GM12878 (cell line): ENCODE results near the gene SLC43A3. TPM values are rescaled to one million over a fixed set of nuclear protein-coding genes. Genes with fewer than 3 reads are reported as not detected.

ENCODE experiments used
- ATAC-seq: fragments of 200-7000 bp; cut with Tn5 transposase; 3 replicates; pipeline ENCODE4 v1.9.1; 2020; ENCODE audit warnings: mild to moderate bottlenecking, moderate library complexity
- BruUV-seq: library from RNA; stranded (reverse); fragments of 400-500 nt; replicated peaks from 2 replicates; lab custom pipeline; 2021; lab: Mats Ljungman, UMichigan
- CTCF ChIA-PET: fragments of 300-600 bp; sonication (Branson Sonifier 250); formaldehyde crosslinking; extraction: SDS; loops from one replicate; lab custom pipeline; 2021; ENCODE audit warnings: inconsistent platforms; lab: Yijun Ruan, JAX
- POLR2A ChIA-PET: fragments of 350-600 bp; formaldehyde crosslinking; extraction: SDS; loops from one replicate; lab custom pipeline; 2021; ENCODE audit warnings: inconsistent platforms; lab: Charles Lee
- RAD21 ChIA-PET: fragments of 300-600 bp; sonication (Branson Sonifier 250); formaldehyde crosslinking; loops from one replicate; lab custom pipeline; 2023; ENCODE audit warnings: antibody characterized with exemption; ENCODE audit not compliant: unreplicated experiment; lab: Charles Lee
- SMC1A ChIA-PET: fragments of 300-600 bp; sonication (Branson Sonifier 250); formaldehyde crosslinking; loops from one replicate; lab custom pipeline; 2023; ENCODE audit not compliant: unreplicated experiment, uncharacterized antibody; lab: Charles Lee
- DNase-seq: peaks from one replicate; pipeline ENCODE4 v3.0.0-alpha.2; 2011; ENCODE audit warnings: low read depth, low spot score
- FAIRE-seq: peaks from 3 replicates; lab custom pipeline; 2011; peaks lifted over from hg19 to GRCh38; lab: Jason Lieb, UNC
- H2AFZ ChIP-seq: 2 replicates; pipeline ENCODE4 v1.6.0; 2011; ENCODE audit warnings: low read depth, low read length, control low read depth; ENCODE audit not compliant: control insufficient read depth
- H3K27ac ChIP-seq: 2 replicates; pipeline ENCODE4 v1.5.1; 2011; ENCODE audit warnings: control low read depth; ENCODE audit not compliant: control insufficient read depth, insufficient read depth
- H3K27me3 ChIP-seq, 2 experiments: replicated peaks in 1 of 2; 2 replicates each; pipeline versions ENCODE4 v1.6.0 to v1.6.1; 2011; ENCODE audit warnings: low read length in 1 of 2; ENCODE audit not compliant: control insufficient read depth in 2 of 2, insufficient read depth in 2 of 2
- H3K36me3 ChIP-seq, 2 experiments: 2 replicates each; pipeline ENCODE4 v1.5.1; 2011; ENCODE audit warnings: low read length in 1 of 2; ENCODE audit not compliant: control insufficient read depth in 2 of 2, insufficient read depth in 2 of 2
- H3K4me1 ChIP-seq: 2 replicates; pipeline ENCODE4 v1.6.1; 2011; ENCODE audit warnings: mild to moderate bottlenecking, low read length, moderate library complexity, mixed read lengths; ENCODE audit not compliant: control insufficient read depth, insufficient read depth
- H3K4me2 ChIP-seq: 2 replicates; pipeline ENCODE4 v1.6.0; 2011; ENCODE audit warnings: control low read depth; ENCODE audit not compliant: control insufficient read depth, insufficient read depth
- H3K4me3 ChIP-seq: fragments of 200-600 bp; sonication (generic); 2 replicates; pipeline ENCODE4 v1.5.1; 2016
- H3K79me2 ChIP-seq: 2 replicates; pipeline ENCODE4 v1.6.0; 2011; ENCODE audit warnings: low read length; ENCODE audit not compliant: control insufficient read depth, insufficient read depth
- H3K9ac ChIP-seq: 2 replicates; pipeline ENCODE4 v1.8.0; 2011; ENCODE audit warnings: low read length, control low read depth, mixed read lengths; ENCODE audit not compliant: control insufficient read depth, insufficient read depth
- H3K9me3 ChIP-seq: replicated peaks from 3 replicates; pipeline ENCODE4 v1.5.1; 2011; ENCODE audit warnings: mild to moderate bottlenecking, low read length; ENCODE audit not compliant: control insufficient read depth, insufficient read depth
- H4K20me1 ChIP-seq: 2 replicates; pipeline ENCODE4 v1.6.0; 2011; ENCODE audit not compliant: control insufficient read depth, insufficient read depth
- FOXM1 ChIP-seq: IDR thresholded peaks from 2 replicates; pipeline ENCODE4 v1.6.1; 2012; ENCODE audit warnings: low read depth, mild to moderate bottlenecking, inconsistent platforms, low read length, moderate library complexity
- HDGF ChIP-seq: fragments of 450-650 bp; IDR thresholded peaks from 2 replicates; pipeline ENCODE4 v1.6.1; 2016; ENCODE audit warnings: antibody characterized with exemption
- MEF2B ChIP-seq: fragments of 450-650 bp; IDR thresholded peaks from 2 replicates; pipeline ENCODE4 v1.6.1; 2018; ENCODE audit warnings: mild to moderate bottlenecking, moderate library complexity; ENCODE audit not compliant: partially characterized antibody, poor library complexity, severe bottlenecking
- RBBP5 ChIP-seq: fragments of 200-600 bp; sonication (generic); conservative IDR thresholded peaks from 2 replicates; pipeline ENCODE4 v1.6.1; 2016
- RELA ChIP-seq: fragments of 450-650 bp; IDR thresholded peaks from 2 replicates; pipeline ENCODE4 v1.8.0; 2014; ENCODE audit warnings: borderline replicate concordance; ENCODE audit not compliant: partially characterized antibody
- SMAD5 ChIP-seq: IDR thresholded peaks from 2 replicates; pipeline ENCODE4 v1.6.1; 2016; ENCODE audit warnings: antibody characterized with exemption, low read depth
- SPI1 ChIP-seq: IDR thresholded peaks from 2 replicates; pipeline ENCODE4 v1.6.1; 2011; ENCODE audit warnings: low read depth, mild to moderate bottlenecking, low read length, moderate library complexity, borderline replicate concordance; ENCODE audit not compliant: insufficient read depth
- SREBF1 ChIP-seq: IDR thresholded peaks from 2 replicates; pipeline ENCODE4 v1.6.1; 2012; ENCODE audit warnings: mild to moderate bottlenecking, low read length
- STAT3 ChIP-seq: IDR thresholded peaks from 2 replicates; pipeline ENCODE4 v1.6.1; 2011; ENCODE audit warnings: low read depth, low read length, improper control_type of control experiment
- WRNIP1 ChIP-seq: IDR thresholded peaks from 2 replicates; pipeline ENCODE4 v1.6.1; 2011; ENCODE audit warnings: low read depth, low read length, improper control_type of control experiment, borderline replicate concordance
- WGBS: methylation state at CpG from one replicate; pipeline ENCODE4 v1.1.6; 2016; ENCODE audit warnings: low lambda C conversion rate; ENCODE audit not compliant: insufficient replicate concordance, insufficient coverage; ENCODE audit errors: missing lambda C conversion rate; 5-methylcytosine and 5-hydroxymethylcytosine counted together
- in situ Hi-C: fragments of 300-500 bp; cut with MboI; formaldehyde crosslinking; loops from 9 replicates; pipeline ENCODE4 v1.14.3; 2018; ENCODE audit warnings: mixed read lengths
- intact Hi-C: fragments of 100-400 bp; cut with micrococcal nuclease; formaldehyde crosslinking; loops from one replicate; pipeline ENCODE4 v1.14.2; 2022; ENCODE audit not compliant: unreplicated experiment
- polyA plus RNA-seq, 11 experiments: library from polyadenylated mRNA; depleted of rRNA in 4 of 11; unstranded in 6 of 11; stranded (reverse) in 5 of 11; fragments of >200 nt; fragmentation: Nextera tagmentation in 4 of 11; fragmentation: Illumina TruSeq in 1 of 11; extraction: Ambion mirVana in 4 of 11; extraction: Trizol in 1 of 11; gene quantifications; 1 replicate in 1 of 11; 2 replicates in 10 of 11; pipeline versions ENCODE4 v1.2.1 to v1.2.3, GENCODE V29; 2011 to 2016; ENCODE audit warnings: inconsistent platforms in 2 of 11, missing spikeins in 2 of 11, low read depth in 1 of 11
- total RNA-seq, 4 experiments: library from RNA; depleted of rRNA in 3 of 4; stranded (reverse); fragments of >200 nt in 3 of 4; fragmentation: Illumina TruSeq in 1 of 4; extraction: Trizol in 1 of 4; gene quantifications; 2 replicates each; pipeline versions ENCODE4 v1.2.1 to v1.2.3, GENCODE V29; 2013 to 2021
- TF ChIP-seq, protein P1 (sequence below): IDR thresholded peaks from 2 replicates; pipeline ENCODE4 v1.6.1; 2012; ENCODE audit warnings: improper control_type of control experiment, low read depth, low read length; ENCODE audit not compliant: insufficient replicate concordance

Gene SLC43A3
- total and polyA plus RNA-seq, 10 of the 15 experiments (the other 5 are each of a cell fraction or from before 2014, with no cell fraction given), result 37.5 to 237 (median 132) TPM

DNA sequence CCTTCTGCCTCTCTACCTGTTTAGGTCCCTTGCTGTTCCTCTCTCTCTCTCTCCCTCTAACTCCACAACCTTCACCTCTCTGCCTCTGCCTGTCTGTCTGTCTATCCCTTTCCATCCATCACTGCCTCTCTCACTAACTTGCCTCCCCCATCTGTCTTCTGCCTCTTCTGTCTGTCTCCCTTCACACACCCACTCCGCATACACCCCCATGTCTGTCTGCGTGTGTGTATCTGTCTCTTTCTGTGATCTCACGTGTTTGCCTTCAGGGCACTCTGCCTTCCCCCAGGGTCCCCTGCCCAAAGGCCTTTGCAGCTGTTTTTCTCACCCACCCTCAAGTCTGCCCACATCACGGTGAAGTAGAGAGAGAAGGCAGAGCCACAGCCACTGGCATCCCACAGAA is 41.4 kb upstream of the SLC43A3 start:
- H3K9ac ChIP-seq, result no peak overlapping the region
- H2AFZ ChIP-seq, result no peak overlapping the region
- H3K79me2 ChIP-seq, result no peaks in the 10 kb centered on the region
- intact Hi-C loops (no loop called here), in situ Hi-C loops (no loop called here)
- 37% methylated on average over 4 of the region's 4 CpGs for WGBS
- RAD21 ChIA-PET, result no interaction called here
- DNase-seq (no peak), ATAC-seq (no peak), FAIRE-seq (no peak)
- H3K4me1 ChIP-seq, result no peaks in the 10 kb centered on the region
- no peaks in the 10 kb centered on the region for H3K27me3 ChIP-seq
- no peak for TF ChIP-seq FOXM1
- no peak for TF ChIP-seq SPI1
- CTCF ChIA-PET, result interaction anchor here (7.2 kb wide), 1 partner anchor 11 kb away, joined by 101 read pairs; no protein-coding TSS in a partner anchor
- BruUV-seq, result no TSS peak
- H3K27ac ChIP-seq, result no peak overlapping the region
- no peaks in the 10 kb centered on the region for H3K9me3 ChIP-seq
- POLR2A ChIA-PET, result no interaction called here
- no peak overlapping the region for H3K4me2 ChIP-seq
- SMC1A ChIA-PET, result no interaction called here
- H4K20me1 ChIP-seq, result no peaks in the 10 kb centered on the region
- H3K36me3 ChIP-seq, result no peaks in the 10 kb centered on the region
- no peak overlapping the region for H3K4me3 ChIP-seq

DNA sequence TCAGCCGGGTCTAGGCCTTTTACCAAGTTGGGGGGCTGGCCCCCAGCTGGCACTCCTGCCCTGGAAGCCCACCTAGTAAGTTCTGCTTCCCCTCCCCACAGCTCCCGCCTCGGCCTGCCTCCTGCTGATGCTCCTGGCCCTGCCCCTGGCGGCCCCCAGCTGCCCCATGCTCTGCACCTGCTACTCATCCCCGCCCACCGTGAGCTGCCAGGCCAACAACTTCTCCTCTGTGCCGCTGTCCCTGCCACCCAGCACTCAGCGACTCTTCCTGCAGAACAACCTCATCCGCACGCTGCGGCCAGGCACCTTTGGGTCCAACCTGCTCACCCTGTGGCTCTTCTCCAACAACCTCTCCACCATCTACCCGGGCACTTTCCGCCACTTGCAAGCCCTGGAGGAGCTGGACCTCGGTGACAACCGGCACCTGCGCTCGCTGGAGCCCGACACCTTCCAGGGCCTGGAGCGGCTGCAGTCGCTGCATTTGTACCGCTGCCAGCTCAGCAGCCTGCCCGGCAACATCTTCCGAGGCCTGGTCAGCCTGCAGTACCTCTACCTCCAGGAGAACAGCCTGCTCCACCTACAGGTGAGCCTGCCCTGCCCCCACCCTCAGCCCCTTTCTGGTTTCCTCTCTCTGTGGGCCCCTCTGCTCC is 40.7 kb upstream of the SLC43A3 start:
- H3K27me3 ChIP-seq, result 0 out of 4 replicates have a peak, but pooled peaks cover 0 to 1% of the 10 kb centered on the region in 2 experiments
- no TSS peak for BruUV-seq
- ChIA-PET POLR2A (no interaction called here), CTCF (no interaction called here), SMC1A (no interaction called here), RAD21 (no interaction called here)
- H3K9me3 ChIP-seq, result no peaks in the 10 kb centered on the region
- no peaks in the 10 kb centered on the region for H4K20me1 ChIP-seq
- H3K9ac ChIP-seq, result no peak overlapping the region
- no peak for FAIRE-seq
- in situ Hi-C loops, result no loop called here
- WGBS, result 86% methylated on average over 20 of the region's 23 CpGs
- no peak overlapping the region for H2AFZ ChIP-seq
- no peak for ATAC-seq
- H3K27ac ChIP-seq, result no peak overlapping the region
- no peak overlapping the region for H3K4me2 ChIP-seq
- H3K79me2 ChIP-seq, result no peaks in the 10 kb centered on the region
- DNase-seq, result no peak
- intact Hi-C loops, result no loop called here
- no peaks in the 10 kb centered on the region for H3K4me1 ChIP-seq
- H3K4me3 ChIP-seq, result no peak overlapping the region
- no peaks in the 10 kb centered on the region for H3K36me3 ChIP-seq
- TF ChIP-seq SREBF1 (no peak), RELA (no peak), MEF2B (no peak), STAT3 (no peak), SMAD5 (no peak), WRNIP1 (no peak), RBBP5 (no peak), HDGF (no peak)
- TF ChIP-seq, protein P1, sequence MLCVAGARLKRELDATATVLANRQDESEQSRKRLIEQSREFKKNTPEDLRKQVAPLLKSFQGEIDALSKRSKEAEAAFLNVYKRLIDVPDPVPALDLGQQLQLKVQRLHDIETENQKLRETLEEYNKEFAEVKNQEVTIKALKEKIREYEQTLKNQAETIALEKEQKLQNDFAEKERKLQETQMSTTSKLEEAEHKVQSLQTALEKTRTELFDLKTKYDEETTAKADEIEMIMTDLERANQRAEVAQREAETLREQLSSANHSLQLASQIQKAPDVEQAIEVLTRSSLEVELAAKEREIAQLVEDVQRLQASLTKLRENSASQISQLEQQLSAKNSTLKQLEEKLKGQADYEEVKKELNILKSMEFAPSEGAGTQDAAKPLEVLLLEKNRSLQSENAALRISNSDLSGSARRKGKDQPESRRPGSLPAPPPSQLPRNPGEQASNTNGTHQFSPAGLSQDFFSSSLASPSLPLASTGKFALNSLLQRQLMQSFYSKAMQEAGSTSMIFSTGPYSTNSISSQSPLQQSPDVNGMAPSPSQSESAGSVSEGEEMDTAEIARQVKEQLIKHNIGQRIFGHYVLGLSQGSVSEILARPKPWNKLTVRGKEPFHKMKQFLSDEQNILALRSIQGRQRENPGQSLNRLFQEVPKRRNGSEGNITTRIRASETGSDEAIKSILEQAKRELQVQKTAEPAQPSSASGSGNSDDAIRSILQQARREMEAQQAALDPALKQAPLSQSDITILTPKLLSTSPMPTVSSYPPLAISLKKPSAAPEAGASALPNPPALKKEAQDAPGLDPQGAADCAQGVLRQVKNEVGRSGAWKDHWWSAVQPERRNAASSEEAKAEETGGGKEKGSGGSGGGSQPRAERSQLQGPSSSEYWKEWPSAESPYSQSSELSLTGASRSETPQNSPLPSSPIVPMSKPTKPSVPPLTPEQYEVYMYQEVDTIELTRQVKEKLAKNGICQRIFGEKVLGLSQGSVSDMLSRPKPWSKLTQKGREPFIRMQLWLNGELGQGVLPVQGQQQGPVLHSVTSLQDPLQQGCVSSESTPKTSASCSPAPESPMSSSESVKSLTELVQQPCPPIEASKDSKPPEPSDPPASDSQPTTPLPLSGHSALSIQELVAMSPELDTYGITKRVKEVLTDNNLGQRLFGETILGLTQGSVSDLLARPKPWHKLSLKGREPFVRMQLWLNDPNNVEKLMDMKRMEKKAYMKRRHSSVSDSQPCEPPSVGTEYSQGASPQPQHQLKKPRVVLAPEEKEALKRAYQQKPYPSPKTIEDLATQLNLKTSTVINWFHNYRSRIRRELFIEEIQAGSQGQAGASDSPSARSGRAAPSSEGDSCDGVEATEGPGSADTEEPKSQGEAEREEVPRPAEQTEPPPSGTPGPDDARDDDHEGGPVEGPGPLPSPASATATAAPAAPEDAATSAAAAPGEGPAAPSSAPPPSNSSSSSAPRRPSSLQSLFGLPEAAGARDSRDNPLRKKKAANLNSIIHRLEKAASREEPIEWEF, result no peak
